Body of pancreas (tissue), 4 donors: ENCODE measurements around the gene CREB3. TPM values are rescaled to one million over a fixed set of nuclear protein-coding genes. Genes with fewer than 3 reads are reported as not detected.

ENCODE experiments used
- ATAC-seq: fragments of 150-250 bp; one replicate; pipeline ENCODE4 v1.9.1; 2016
- DNase-seq, 4 donors: peaks; one replicate each; pipeline ENCODE4 v3.0.0-alpha.2; 2019
- H3K27ac ChIP-seq, 4 donors: fragments of 200-600 bp; sonication (generic); 1 replicate in 3 of 4; 2 replicates in 1 of 4; pipeline versions ENCODE4 v1.5.1 to v1.6.1; 2016 to 2019; ENCODE audit warnings: mild to moderate bottlenecking in 1 of 4, mixed read lengths in 1 of 4, moderate library complexity in 1 of 4
- H3K27me3 ChIP-seq, 2 donors: fragments of 200-600 bp; sonication (generic); one replicate each; pipeline ENCODE4 v1.6.0; 2016; ENCODE audit warnings: mild to moderate bottlenecking in 1 of 2
- H3K36me3 ChIP-seq, 2 donors: fragments of 200-600 bp; sonication (generic); replicated peaks in 1 of 2; 2 replicates each; pipeline ENCODE4 v1.5.1; 2016; ENCODE audit warnings: low read depth in 2 of 2; ENCODE audit not compliant: insufficient read depth in 1 of 2
- H3K4me1 ChIP-seq: fragments of 200-600 bp; sonication (generic); one replicate; pipeline ENCODE4 v1.6.0; 2016
- H3K4me3 ChIP-seq, 2 donors: fragments of 200-600 bp; sonication (generic); 1 replicate in 1 of 2; 2 replicates in 1 of 2; pipeline ENCODE4 v1.5.1; 2016 to 2019
- H3K9me3 ChIP-seq, 3 donors: fragments of 200-600 bp; sonication (generic); 1 replicate in 2 of 3; 2 replicates in 1 of 3; pipeline ENCODE4 v1.5.1; 2016
- CTCF ChIP-seq, 7 experiments: fragments of 450-650 bp in 4 of 7; fragments of 200-600 bp in 3 of 7; sonication (generic) in 3 of 7; IDR thresholded peaks; one replicate each; pipeline ENCODE4 v1.5.1; 2016 to 2019; ENCODE audit warnings: antibody characterized with exemption in 7 of 7
- POLR2A ChIP-seq, 3 donors: fragments of 450-650 bp; IDR thresholded peaks; one replicate each; pipeline ENCODE4 v1.6.1; 2016; ENCODE audit warnings: antibody characterized with exemption in 3 of 3, mild to moderate bottlenecking in 2 of 3
- WGBS, 2 donors: methylation state at CpG; one replicate each; pipeline ENCODE4 v1.1.5; 2017; 5-methylcytosine and 5-hydroxymethylcytosine counted together
- intact Hi-C: fragments of 100-400 bp; cut with DNase I; formaldehyde crosslinking; loops from one replicate; pipeline ENCODE4 v1.15.1; 2023
- total RNA-seq, 2 donors: library from RNA; depleted of rRNA; stranded (reverse); fragments of >200 nt; gene quantifications; one replicate each; pipeline ENCODE4 v1.1.0, GENCODE V29; 2016

CREB3 gene
- total RNA-seq, 2 donors from 2014 or later = 31.9 to 32.6 TPM

- TF ChIP-seq POLR2A (IDR thresholded peaks at IDR 0.05) (no peak), CTCF (IDR thresholded peaks at IDR 0.05) (no peak)
- DNase-seq = no peak
- intact Hi-C loops = no loop called here
- ATAC-seq = no peak
- H3K36me3 ChIP-seq = peaks cover 31 to 74% of the 10 kb centered on the region in 2 donors
- no peaks in the 10 kb centered on the region for H3K4me1 ChIP-seq
- H3K27me3 ChIP-seq = no peaks in the 10 kb centered on the region
- no peak overlapping the region for H3K27ac ChIP-seq
- H3K4me3 ChIP-seq = no peak overlapping the region
- 72 to 76% methylated on average over 7 of the region's 7 CpGs for WGBS, 2 donors
- H3K9me3 ChIP-seq = no peaks in the 10 kb centered on the region
Measured at GRCh38 chr9:35710818-35711500, 21.5 kb upstream of the CREB3 start.

GRCh38 chr9:35711501-35712428, 20.7 kb upstream of the CREB3 start:
- Histone ChIP-seq H3K4me3 (no peak overlapping the region), H3K36me3 (peaks cover 35 to 74% of the 10 kb centered on the region in 2 donors), H3K4me1 (no peaks in the 10 kb centered on the region), H3K27me3 (no peaks in the 10 kb centered on the region), H3K27ac (no peak overlapping the region), H3K9me3 (no peaks in the 10 kb centered on the region)
- TF ChIP-seq POLR2A (IDR thresholded peaks at IDR 0.05) (no peak), CTCF (IDR thresholded peaks at IDR 0.05) (no peak)
- no peak for DNase-seq
- ATAC-seq = no peak
- WGBS, 2 donors = 87 to 88% methylated on average over 21 of the region's 21 CpGs
- intact Hi-C loops = no loop called here

- Histone ChIP-seq H3K4me1 (no peaks in the 10 kb centered on the region), H3K27me3 (no peaks in the 10 kb centered on the region), H3K4me3 (no peak overlapping the region), H3K36me3 (peaks cover 24 to 72% of the 10 kb centered on the region in 2 donors), H3K9me3 (no peaks in the 10 kb centered on the region), H3K27ac (no peak overlapping the region)
- intact Hi-C loops = no loop called here
- DNase-seq (no peak), ATAC-seq (no peak)
- TF ChIP-seq CTCF (IDR thresholded peaks at IDR 0.05) (no peak), POLR2A (IDR thresholded peaks at IDR 0.05) (no peak)
- 86 to 93% methylated on average over 10 to 11 of the region's 11 CpGs for WGBS, 2 donors
Measured at GRCh38 chr9:35712762-35713400, 19.6 kb upstream of the CREB3 start.

- Histone ChIP-seq H3K4me3 (no peak overlapping the region), H3K27me3 (no peaks in the 10 kb centered on the region), H3K9me3 (no peaks in the 10 kb centered on the region), H3K36me3 (peaks cover 18 to 71% of the 10 kb centered on the region in 2 donors), H3K27ac (no peak overlapping the region), H3K4me1 (no peaks in the 10 kb centered on the region)
- 85 to 95% methylated on average over 3 of the region's 3 CpGs for WGBS, 2 donors
- intact Hi-C loops = no loop called here
- no peak for DNase-seq
- TF ChIP-seq CTCF (IDR thresholded peaks at IDR 0.05) (no peak), POLR2A (IDR thresholded peaks at IDR 0.05) (no peak)
- ATAC-seq = no peak
Measured at GRCh38 chr9:35713578-35713977, 18.9 kb upstream of the CREB3 start.
